ENCODE data around the gene ZNF780A. TPM values are rescaled to one million over a fixed set of nuclear protein-coding genes. Genes with fewer than 3 reads are reported as not detected.

Gene ZNF780A
- total RNA-seq, 1 donor from 2014 or later: 30.2 TPM

- TF ChIP-seq EZH2 (IDR thresholded peaks at IDR 0.05): no peak
- no peak for TF ChIP-seq EZH2phosphoT487 (IDR thresholded peaks at IDR 0.05)
- TF ChIP-seq CTCF (IDR thresholded peaks at IDR 0.05): no peak
- peaks cover 2% of the 10 kb centered on the region for H3K27me3 Mint-ChIP-seq (ENCODE audit: insufficient read depth, low read depth)
- H3K4me2 ChIP-seq: no peak overlapping the region
- no peaks in the 10 kb centered on the region for H3K4me1 ChIP-seq
- no peak overlapping the region for H3K4me3 ChIP-seq
- H3K27ac Mint-ChIP-seq: no peak overlapping the region
- peaks cover 49% of the 10 kb centered on the region for H3K36me3 Mint-ChIP-seq
- H3K4me1 Mint-ChIP-seq: peaks cover 8% of the 10 kb centered on the region
- H3F3A ChIP-seq (ENCODE audit: low read depth): no peaks in the 10 kb centered on the region
- H4K20me1 ChIP-seq (ENCODE audit: low read depth): no peaks in the 10 kb centered on the region
- peaks cover 3% of the 10 kb centered on the region for H3K9me3 ChIP-seq (ENCODE audit: low read depth)
- H3K79me2 ChIP-seq (ENCODE audit: low read depth): no peaks in the 10 kb centered on the region
- H3K9me3 Mint-ChIP-seq: peaks cover 42% of the 10 kb centered on the region
- no peak overlapping the region for H3K4me3 Mint-ChIP-seq
- H2AFZ ChIP-seq (replicated peaks): no peak overlapping the region
- no peaks in the 10 kb centered on the region for H3K27me3 ChIP-seq
- no peak overlapping the region for H3K27ac ChIP-seq
- H3K9ac ChIP-seq: no peak overlapping the region
- peaks cover 12% of the 10 kb centered on the region for H3K36me3 ChIP-seq
- no peak for DNase-seq (ENCODE audit: low spot score)
These were observed 20.7 kb downstream of the ZNF780A start for GRCh38 chr19:40070058-40070457.

GRCh38 chr19:40059624-40060023 is 31.1 kb downstream of the ZNF780A start:
- peaks cover 12% of the 10 kb centered on the region for H3K9me3 ChIP-seq (ENCODE audit: low read depth)
- H3K4me3 ChIP-seq: no peak overlapping the region
- H4K20me1 ChIP-seq (ENCODE audit: low read depth): no peaks in the 10 kb centered on the region
- H3K36me3 Mint-ChIP-seq: peaks cover 6% of the 10 kb centered on the region
- no peak overlapping the region for H3K27ac Mint-ChIP-seq
- peaks cover 10% of the 10 kb centered on the region for H3K79me2 ChIP-seq (ENCODE audit: low read depth)
- H3K9ac ChIP-seq: no peak overlapping the region
- H3K27ac ChIP-seq: no peak overlapping the region
- H3K4me1 Mint-ChIP-seq: peaks cover 12% of the 10 kb centered on the region
- no peak overlapping the region for H3K4me2 ChIP-seq
- H3K4me3 Mint-ChIP-seq: no peak overlapping the region
- H3K36me3 ChIP-seq: no peaks in the 10 kb centered on the region
- H3K27me3 ChIP-seq: no peaks in the 10 kb centered on the region
- no peak overlapping the region for H2AFZ ChIP-seq (replicated peaks)
- no peak for DNase-seq (ENCODE audit: low spot score)
- peaks cover 33% of the 10 kb centered on the region for H3K9me3 Mint-ChIP-seq
- peaks cover 5% of the 10 kb centered on the region for H3K4me1 ChIP-seq
- TF ChIP-seq CTCF (IDR thresholded peaks at IDR 0.05) (no peak), EZH2 (IDR thresholded peaks at IDR 0.05) (no peak), EZH2phosphoT487 (IDR thresholded peaks at IDR 0.05) (no peak)
- peaks cover 8% of the 10 kb centered on the region for H3K27me3 Mint-ChIP-seq (ENCODE audit: insufficient read depth, low read depth)
- no peaks in the 10 kb centered on the region for H3F3A ChIP-seq (ENCODE audit: low read depth)

GRCh38 chr19:40057166-40057565 is 33.6 kb downstream of the ZNF780A start:
- Histone ChIP-seq H3K27ac (no peak overlapping the region), H3K27me3 (no peaks in the 10 kb centered on the region), H3K4me2 (no peak overlapping the region), H3K4me1 (peaks cover 5% of the 10 kb centered on the region), H3K79me2 (ENCODE audit: low read depth) (peaks cover 35% of the 10 kb centered on the region), H3K36me3 (no peaks in the 10 kb centered on the region), H2AFZ (replicated peaks) (no peak overlapping the region), H3K9me3 (ENCODE audit: low read depth) (peaks cover 10% of the 10 kb centered on the region), H4K20me1 (ENCODE audit: low read depth) (no peaks in the 10 kb centered on the region), H3F3A (ENCODE audit: low read depth) (no peaks in the 10 kb centered on the region), H3K4me3 (no peak overlapping the region), H3K9ac (no peak overlapping the region)
- Mint-ChIP-seq H3K9me3 (peaks cover 48% of the 10 kb centered on the region), H3K27ac (no peak overlapping the region), H3K27me3 (ENCODE audit: insufficient read depth, low read depth) (peaks cover 4% of the 10 kb centered on the region), H3K36me3 (peaks cover 29% of the 10 kb centered on the region), H3K4me3 (peak overlapping the region; percentile 100), H3K4me1 (peaks cover 19% of the 10 kb centered on the region)
- TF ChIP-seq CTCF (IDR thresholded peaks at IDR 0.05) (no peak), EZH2 (IDR thresholded peaks at IDR 0.05) (no peak), EZH2phosphoT487 (IDR thresholded peaks at IDR 0.05) (no peak)
- no peak for DNase-seq (ENCODE audit: low spot score)

Data from neural progenitor cell (in vitro differentiated cells).